EH (cell line): ENCODE data around the gene CHST8.

Source experiments
- DNase-seq: peaks from one replicate; pipeline ENCODE4 v3.0.0-alpha.2; 2015; ENCODE audit warnings: low read depth

Gene CHST8

DNA sequence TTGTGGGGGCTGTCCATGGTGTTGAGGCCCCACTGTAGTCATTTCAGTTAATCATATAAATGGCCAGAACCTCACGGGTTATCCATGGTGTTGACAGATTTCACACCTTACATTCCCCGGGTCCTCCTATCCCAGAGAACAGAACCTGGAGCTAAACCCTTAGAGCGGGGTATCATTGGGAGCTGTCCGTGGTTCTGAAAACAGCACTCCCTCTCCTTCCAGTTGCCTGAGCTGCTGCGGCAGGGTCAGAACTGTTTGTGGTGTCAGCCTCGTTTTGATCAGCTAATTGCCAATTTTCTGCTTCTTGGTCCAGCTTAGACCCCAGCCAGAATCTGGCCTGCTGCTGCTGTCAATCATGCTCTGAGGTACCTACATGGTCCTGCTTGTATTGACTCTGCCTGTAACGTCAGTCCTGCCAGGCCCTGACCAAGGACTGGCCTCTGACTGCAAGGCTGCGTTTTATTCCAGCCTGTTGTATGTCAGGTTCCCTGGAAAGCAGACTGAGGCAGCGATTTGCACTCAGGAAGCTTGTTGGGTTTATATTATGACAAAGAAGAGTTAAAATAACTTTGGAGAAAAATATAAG, 119.2 kb downstream of the CHST8 start:
- peak; percentile 58 for DNase-seq

DNA sequence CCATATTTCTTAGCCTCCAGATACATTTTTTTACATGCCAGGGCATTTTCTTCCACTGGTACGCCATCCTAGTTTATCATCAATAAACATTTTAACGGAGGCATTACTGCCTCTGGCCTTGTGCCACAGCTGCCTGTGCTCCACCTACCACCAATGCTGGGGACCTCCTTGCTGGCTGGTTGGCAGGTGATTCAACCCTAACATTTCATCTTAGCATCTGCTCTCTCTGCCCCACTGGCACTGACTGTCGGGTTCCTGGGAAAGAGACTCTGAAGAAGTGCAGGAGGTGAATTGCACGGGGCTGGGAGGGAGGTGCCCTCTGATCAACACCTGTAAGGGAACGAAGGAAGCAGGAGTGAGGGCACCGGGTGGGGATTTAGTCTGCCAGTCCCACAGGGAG, 123.5 kb downstream of the CHST8 start:
- no peak for DNase-seq

DNA sequence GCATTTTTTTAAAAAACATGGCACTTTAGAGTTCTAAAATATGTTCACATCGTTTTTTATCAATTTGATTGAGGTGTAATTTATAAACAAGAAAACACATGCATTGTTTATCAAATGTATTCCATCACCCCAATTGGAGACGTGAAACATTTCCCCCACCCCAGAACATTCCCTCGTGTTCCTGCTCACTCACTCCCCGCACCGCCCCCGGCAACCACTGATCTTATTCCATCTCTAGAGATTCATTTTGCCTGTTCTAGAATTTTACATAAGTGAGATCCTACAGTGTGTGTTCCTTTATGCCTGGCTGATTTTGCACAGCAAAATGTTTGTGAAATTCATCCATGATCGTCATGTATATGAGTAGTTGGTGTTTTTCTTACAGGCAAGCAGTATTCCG, 124.4 kb downstream of the CHST8 start:
- DNase-seq: no peak

DNA sequence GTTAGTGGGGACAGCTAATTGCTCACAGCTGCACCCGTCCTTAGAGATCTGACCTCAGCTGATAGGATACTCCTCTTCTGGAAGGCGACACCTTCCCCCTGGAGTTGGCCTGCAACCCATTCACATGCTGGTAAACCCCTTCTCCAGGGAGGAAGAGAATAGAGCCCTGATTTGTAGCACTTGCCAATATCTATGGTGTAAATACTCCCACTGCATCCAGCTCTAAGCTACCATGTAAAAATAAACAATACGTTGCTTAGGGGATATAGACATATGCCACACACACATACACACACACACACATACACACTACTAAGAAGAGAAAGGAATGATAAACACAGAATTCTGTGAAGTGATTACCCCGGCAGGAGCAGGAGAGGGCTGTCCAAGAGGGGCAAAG, 125.5 kb downstream of the CHST8 start:
- no peak for DNase-seq

DNA sequence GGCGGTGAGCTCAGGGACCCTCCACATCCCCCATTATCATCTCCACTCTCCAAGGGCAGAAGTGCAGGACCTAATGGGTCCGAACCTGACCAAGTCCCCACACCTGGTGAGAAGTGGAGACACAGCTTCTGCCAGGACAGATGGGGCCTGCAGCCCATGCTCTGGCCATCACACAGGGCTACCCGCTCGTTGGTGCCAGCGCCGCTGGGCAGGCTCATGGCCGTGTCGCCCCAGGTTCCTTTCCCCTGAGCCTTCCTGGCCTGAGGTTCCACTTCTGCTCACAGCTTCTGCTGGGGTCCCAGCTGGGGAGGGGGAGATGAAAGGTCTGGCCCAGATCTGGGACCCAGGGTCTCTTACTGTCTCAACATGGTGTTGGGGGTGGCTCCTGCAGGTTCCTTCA, 126.5 kb downstream of the CHST8 start:
- DNase-seq: no peak

DNA sequence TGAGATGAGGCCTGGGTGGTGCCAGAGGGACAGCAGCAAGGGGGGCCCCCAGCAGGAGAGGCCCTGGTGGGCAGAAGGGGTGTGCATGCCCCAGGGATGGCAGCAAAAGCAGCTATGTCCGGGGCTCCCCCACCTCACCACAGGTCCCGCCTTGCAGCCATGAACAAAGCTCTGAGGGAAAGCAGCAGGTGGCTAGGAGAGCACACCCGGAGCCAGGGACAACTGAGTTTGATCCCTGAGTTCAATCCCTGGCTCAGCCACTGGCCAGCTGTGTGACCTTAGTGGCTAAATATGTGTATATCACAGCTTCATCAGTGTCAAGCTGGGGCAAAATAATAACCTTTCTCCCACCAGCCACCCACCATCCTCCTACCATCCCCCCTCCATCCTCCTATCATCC, 127.3 kb downstream of the CHST8 start:
- DNase-seq: no peak

DNA sequence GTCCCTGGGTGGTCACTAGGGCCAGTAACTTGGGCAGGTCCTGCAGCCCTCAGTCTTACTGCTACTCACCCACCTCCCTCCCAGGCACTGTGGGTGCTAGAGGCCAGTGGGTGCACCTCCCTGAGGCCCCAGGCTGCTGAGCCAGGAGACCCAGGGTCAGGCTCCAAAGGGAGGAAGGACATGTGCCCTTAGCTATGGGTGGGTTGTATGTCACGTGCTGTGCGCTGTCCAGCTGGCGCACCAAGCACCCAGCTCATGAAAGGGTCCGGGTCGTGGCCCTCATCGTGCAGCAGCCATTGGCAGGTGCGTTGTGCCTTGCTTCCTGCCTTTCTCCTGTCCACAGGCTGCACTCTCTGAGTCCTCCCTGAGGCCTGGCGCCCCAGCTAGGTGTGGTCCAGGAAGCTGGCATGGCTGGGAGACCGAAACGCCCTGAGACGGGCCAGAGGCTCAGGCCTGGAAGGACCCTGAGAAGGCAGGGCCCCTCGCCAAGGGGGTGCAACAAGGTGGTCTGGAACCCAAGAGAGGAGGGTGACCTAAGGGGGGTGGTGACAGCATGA, 127.9 kb downstream of the CHST8 start:
- DNase-seq: no peak

DNA sequence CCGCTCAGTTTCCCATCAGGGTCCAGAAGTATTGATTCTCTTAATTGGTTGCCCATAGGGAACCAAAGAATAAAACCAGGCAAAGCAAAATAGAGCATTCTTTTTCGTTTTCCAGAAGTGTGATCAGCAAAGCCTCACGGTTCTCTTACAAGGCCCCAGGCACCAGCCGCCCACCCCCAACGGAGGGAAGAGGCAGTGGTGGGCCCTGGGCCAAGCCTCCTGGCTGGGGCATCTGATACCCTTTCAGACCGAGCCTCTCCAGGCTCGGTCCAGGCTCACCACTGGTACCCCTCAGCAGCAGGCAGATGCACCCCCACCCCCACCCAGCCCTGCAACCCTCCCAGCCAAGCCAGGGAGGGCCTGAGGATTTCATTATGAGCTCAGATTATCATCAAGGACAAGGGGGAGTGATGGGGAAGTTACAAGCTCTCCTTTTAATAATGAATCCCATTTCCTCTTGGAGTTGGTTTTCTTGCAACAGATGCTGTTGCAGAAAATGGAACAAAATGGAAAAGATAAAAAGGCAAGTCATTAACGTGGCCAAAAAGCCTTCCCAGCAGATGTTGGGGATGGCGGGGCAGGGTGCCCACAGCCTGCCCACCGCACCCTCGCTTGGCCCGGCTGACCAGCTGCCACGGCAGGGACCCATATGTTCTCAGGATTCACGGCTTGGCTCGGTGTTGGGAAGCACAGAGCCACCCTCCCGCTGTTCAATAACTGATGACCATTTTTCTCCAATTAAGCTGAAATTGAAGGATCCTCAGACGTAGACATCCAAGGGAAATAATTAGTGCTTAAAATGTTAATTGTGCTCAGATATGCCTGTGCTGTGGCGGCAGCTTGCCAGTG, 129.1 kb downstream of the CHST8 start:
- no peak for DNase-seq

DNA sequence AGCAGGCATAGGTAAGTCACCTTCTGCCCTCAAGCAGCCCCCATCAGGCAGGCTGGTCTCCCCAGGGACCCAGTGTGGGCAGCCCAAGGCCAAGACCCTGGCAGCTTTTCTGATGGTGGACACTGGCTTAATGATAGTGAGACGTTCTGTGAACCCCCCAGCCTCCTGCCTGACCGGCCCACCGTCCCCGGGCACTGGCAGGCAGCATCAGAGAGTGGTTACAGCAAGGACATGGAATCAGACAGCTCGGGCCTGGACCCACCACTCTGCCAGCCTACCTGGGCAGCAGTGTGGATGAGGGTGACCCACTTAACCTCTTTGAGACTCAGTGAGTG, 129.7 kb downstream of the CHST8 start:
- no peak for DNase-seq

DNA sequence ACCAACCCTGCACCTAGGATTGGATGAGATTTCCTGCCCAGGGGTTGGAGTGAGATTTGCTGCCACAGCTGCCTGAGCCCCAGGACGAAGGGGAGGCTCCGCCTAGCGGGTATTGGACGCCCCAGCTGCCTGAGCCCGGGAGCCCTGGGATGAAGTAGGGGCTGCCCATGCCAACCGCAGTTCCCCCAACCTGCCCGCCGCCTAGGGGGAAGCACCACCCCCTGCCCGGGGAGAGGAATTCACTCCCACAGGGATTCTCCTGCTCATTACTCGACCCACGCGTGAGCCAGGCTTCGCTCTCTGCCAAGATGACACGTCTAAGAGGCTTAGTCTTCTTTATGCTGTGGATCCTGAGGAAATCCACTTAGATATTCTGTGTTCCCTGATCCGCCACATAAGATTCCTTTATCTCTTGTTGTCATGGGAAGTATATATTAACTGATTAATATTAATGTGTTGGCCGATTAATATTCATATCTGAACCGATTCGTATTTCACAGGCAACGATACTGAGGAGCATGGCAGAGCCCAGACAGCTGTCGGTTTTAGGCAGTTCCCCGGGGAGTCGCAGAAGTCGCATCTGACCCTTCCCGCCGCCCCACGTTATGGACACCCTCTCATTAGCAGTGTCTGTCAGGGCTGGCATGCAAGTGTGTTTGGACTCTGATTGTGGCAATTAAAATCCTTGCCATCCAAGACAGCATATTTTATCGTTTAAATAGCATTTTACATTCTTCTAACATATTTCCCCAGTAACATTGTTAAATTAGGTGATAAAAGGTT, 130.5 kb downstream of the CHST8 start:
- no peak for DNase-seq

DNA sequence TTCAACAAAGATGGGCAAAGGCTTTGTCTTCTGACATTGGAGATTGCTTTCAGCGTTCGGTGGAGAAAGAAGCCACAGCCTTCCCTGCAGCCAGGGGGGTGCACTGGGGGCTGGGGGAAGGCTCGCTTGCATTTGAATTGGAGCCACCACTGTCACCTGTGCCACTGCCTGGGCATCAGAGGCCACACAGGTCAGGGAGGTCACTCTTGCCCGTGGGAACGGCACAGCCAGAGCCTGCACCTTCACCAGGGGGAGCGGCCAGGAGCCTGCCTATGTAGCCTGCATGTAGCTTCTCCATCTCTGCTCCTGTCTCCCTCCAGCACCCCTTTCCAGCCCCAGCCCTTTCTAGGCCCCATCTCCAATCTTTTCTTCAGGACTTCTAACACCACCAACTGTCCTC, 131.2 kb downstream of the CHST8 start:
- DNase-seq: no peak

DNA sequence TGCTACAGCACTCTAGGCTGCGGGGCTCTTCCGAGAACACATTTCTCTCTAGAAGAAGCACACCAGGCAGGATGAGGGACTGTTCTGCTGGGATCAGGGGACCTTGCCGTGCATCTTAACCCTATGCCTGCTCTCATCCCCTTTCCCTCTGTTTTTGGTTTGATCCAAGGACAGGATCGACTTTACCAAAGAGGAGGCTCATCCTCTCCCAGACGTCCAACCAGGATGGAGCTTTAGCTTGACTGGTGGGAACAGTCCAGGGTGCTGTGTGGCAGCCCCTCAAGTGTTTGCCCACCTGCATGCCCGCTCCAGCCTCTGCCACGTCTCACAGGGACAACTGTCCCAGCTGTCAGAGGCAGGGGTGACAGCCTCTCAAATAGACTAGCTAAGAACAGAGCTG, 132.6 kb downstream of the CHST8 start:
- no peak for DNase-seq

DNA sequence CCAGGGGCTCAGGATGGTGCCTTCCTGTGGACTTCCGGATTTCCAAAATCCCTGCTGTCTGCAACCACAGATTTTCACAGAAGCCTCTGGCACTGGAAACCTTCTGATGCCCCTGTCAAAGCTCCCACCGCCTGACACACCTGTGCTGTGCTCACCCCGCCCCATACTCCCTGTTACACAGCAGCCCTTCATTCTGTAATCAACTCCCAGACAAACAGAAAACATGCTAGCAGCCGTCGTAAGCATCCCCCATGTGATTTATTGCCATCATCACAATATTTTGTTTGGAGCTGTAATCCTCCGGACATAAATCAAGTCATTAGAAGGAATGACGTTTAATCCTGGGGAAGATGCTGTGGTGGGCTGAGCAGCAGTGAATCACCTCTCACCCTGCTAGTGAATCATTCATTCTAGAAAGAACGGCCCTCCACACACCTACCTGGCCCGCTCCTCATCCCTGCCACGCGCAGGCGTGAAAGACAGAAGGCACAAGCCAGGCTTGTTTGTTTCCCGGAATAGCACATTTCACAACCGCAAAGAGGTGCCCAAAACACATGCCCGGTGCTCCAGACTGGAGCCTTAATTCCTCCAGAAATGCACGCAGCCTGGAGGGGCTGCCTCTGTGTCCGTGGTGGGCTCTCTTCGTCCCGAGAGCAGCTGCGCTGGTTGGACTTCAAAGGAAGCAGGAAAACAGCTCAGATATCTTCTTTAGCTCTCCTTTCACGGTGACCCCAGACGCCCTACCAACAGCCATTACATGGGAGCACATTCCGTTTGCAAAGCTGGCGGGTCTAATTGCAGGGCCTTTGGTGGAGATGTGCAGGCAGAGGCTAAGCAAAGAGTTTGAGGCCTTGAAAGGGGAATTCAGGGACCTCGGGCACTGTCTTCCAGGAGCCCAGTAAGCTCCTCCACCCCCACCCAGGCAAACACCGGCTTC, 133.6 kb downstream of the CHST8 start:
- DNase-seq: no peak

DNA sequence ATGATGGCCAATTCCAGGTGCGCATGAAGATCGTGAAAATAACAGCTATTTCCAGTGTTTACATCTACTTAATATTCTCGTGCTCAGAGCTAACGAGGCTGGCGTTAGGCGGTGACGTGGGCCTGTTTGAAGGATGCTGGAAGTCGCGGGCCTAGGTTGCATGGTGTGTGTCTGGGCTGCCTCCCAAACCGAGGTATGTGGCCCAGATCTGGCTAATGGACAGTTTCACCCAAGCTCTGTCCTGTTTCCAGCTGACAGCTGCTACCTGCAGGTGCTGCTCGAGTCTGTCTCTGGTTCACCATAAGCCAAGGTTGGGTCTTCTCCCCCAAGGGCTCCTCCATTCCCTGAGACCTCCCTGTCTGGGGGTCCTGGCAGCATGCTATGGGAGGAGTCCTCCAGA, 134.4 kb downstream of the CHST8 start:
- no peak for DNase-seq

DNA sequence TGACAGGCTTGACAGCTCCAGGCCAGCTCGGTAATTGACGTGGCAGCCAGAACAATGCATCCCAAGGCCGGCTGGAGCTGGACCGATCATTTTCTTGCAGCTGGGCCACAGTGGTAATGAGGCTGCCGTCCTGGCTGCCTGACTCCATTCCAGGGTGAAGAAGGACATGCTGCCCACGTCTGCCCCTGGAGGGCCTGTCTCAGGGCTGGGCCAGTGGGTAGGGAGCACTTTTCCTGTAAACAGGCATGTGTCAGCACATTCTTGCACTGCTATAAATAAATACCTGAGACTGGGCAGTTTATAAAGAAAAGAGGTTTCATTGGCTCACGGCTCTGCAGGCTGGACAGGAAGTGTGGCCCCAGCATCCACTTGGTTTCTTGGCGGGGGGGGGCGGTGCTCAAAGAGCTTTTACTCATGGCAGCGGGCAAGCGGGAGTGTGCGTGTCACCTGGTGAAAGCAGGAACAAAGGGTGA, 136.8 kb downstream of the CHST8 start:
- DNase-seq: peak; percentile 16

DNA sequence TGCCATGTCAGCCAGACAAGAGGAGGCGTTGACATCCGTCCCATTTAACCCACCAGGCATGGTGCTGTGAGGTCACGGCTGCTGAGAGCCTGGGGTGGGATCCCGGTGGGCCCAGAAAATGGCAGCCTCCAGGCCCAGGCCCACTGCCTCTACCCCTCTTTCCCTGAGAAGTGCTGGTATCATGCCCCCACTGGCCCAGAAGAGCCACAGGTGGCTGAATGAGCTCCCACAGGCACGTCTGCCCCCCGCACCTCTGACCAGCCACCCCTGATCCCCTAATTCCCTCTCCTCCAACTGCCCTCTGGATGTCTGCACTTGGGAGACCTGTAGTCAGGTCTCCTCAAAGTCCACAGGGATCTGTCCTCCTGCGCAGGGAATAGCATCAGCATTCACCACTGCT, 137.6 kb downstream of the CHST8 start:
- DNase-seq: no peak

DNA sequence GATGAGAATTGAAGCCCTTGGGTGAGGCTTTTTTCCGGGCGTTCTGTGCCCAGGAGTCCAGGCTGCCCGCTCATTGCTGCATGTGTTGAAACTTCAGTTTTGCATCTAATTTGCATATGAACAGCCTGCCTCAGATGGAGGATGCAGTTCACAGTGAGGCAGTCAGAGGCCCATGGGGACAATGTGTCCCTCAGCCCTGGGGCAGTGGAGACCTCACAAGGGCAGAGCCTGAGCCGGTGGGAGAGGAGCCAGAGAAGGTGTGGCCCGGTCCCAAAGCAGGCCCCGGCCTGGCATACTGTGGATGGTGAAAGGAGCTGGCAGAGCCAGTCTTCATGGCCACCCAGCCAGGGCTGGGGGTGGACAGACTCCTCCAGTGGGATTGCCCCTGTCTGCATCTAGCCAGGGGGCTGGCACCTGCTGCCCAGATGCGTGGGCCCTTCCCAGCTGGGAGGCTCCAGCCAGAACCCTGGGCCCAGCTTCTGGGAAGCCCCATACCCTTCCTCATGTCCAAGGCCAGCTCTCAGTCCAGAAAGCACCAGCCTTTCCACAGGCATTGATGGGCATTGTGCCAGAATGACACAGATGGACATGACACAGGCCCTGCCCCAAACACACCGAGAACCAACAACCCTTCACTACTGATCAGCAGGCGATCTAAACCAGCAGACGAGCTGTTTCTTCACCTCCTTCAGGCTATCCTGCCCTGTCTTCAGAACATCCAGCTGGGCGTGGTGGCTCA, 142.0 kb downstream of the CHST8 start:
- DNase-seq: no peak

DNA sequence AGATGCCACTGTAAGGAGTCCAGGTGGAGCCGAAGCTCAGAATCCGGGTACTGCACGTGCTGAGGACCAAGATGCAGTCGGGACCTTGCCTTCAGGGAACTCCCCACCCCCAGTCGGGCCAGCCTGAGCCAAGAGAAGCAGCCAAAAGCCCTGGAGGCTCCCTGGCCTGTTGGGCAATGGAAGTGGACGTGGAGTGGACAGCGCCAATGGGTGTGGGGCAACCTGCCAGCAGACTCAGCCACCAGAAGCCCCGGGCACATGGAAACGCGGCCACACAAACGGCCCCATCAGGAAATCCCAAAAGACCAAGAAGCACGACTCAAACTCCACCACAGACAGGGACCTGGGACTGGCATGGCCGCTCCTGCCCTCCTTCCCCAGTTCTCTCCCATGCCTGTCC, 144.9 kb downstream of the CHST8 start:
- DNase-seq: no peak

DNA sequence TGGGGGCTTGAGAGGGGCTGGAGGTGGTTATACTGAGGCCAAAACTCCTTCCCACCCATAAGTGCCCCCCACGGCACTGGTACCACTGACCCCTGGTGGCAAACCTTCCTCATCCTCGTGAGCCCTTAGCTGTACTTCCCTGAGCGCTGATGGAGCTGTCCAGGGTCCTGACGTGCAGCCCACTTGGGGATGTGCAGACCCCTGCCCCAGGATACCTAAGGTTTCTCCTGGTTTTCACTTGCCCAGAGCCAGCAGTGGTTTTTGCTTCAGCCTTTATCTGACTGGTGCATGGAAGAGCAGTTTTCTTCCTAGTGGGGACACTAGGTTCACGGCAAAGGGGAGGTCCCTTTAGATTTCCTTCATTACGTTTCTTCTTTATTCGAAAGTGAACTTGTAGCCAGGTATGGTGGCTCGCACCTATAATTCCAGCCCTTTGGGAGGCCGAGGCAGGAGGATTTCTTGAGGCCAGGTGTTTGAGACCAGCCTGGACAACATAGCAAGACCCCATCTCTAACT, 146.2 kb downstream of the CHST8 start:
- peak; percentile 50 for DNase-seq

DNA sequence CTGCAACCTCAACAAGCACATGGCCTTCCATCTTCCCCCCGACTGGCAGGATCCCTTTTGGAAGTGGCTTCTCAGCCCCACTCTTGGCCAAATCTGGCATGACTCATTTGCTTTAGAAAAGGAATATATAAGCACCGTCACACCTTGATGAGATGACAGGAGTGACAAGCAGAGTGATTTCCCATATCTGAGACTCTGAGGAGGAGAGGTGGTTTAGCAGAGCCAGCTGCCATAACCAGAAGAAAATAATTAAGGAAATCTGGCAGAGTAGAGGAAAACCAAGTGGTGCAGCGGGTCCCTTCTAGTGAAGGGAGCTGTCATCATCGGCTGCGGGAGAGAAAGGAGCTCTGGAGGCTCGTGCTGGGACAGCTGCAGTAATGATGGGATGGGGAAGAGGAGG, 147.5 kb downstream of the CHST8 start:
- DNase-seq: no peak

DNA sequence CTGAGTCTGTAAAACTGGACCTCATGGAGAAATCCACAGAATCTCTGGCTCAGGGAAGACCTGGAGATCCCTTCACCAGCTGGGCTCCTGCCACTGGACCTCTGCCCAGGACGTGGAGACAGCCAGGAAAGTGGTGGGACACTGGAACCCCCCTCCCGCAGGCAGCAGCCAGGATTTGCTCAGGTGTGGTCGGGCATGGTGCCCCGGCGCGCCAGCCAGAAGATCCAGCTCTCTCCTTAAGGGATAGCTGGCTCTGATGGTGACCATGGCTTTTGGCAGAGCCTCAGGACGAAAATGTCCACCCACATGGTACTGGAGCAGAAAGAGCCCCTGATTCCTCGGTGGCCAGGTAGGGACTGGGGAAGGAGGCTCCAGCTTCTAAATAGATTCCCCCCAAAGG, 148.4 kb downstream of the CHST8 start:
- no peak for DNase-seq
